Keratinocyte (primary cell): ENCODE measurements around the gene SMG1.

Experiments used
- CTCF ChIP-seq, 3 experiments: IDR thresholded peaks in 1 of 3; conservative IDR thresholded peaks in 1 of 3; optimal IDR thresholded peaks in 1 of 3; 2 replicates in 2 of 3; 3 replicates in 1 of 3; pipeline versions ENCODE3 to v1.5.1; 2011; ENCODE audit warnings: low read length in 3 of 3, mild to moderate bottlenecking in 3 of 3, moderate library complexity in 2 of 3, control low read depth in 1 of 3, inconsistent platforms in 1 of 3; ENCODE audit not compliant: insufficient read depth in 2 of 3; ENCODE audit errors: extremely low read depth in 1 of 3
- EZH2 ChIP-seq: IDR thresholded peaks from one replicate; pipeline ENCODE4 v1.6.1; 2012; ENCODE audit warnings: inconsistent platforms, mild to moderate bottlenecking, low read length, moderate library complexity

- TF ChIP-seq CTCF (optimal IDR thresholded peaks at IDR 0.05 in 1 of 3, IDR thresholded peaks at IDR 0.05 in 1 of 3, conservative IDR thresholded peaks at IDR 0.05 in 1 of 3; ENCODE audit: extremely low read depth in 1 of 3, insufficient read depth in 2 of 3, low read length in 3 of 3) = no peak
- no peak for TF ChIP-seq EZH2
Observed at GRCh38 chr16:18802767-18803343, 123.4 kb downstream of the SMG1 start.
